ENCODE data around the gene SLC13A2. TPM values are rescaled to one million over a fixed set of nuclear protein-coding genes. Genes with fewer than 3 reads are reported as not detected.
"Not testable (repeated sequence)": the region's sequence is repeated elsewhere in the genome, so short reads cannot be mapped to it uniquely, and the experiment has no call there.

The SLC13A2 gene
- total and polyA plus RNA-seq, 3 donors from 2014 or later, result 0.44 to 0.93 (median 0.79) TPM

GRCh38 chr17:28521311-28522085, 48.1 kb downstream of the SLC13A2 start:
- Histone ChIP-seq H3K9me3 (no peaks in the 10 kb centered on the region), H3K27me3 (no peaks in the 10 kb centered on the region), H3K36me3 (ENCODE audit: low read depth, missing control alignments) (no peaks in the 10 kb centered on the region), H3K4me1 (no peaks in the 10 kb centered on the region), H3K27ac (no peak overlapping the region), H3K4me3 (no peak overlapping the region)
- no peak for DNase-seq
- intact Hi-C loops (cut with DNase I; ENCODE audit: low total_unique reads), result no loop called here
- 63 to 92% methylated on average over 3 to 20 of the region's 21 CpGs for WGBS, 2 donors
- no peak for TF ChIP-seq POLR2A (IDR thresholded peaks at IDR 0.05)
- TF ChIP-seq, protein P1, sequence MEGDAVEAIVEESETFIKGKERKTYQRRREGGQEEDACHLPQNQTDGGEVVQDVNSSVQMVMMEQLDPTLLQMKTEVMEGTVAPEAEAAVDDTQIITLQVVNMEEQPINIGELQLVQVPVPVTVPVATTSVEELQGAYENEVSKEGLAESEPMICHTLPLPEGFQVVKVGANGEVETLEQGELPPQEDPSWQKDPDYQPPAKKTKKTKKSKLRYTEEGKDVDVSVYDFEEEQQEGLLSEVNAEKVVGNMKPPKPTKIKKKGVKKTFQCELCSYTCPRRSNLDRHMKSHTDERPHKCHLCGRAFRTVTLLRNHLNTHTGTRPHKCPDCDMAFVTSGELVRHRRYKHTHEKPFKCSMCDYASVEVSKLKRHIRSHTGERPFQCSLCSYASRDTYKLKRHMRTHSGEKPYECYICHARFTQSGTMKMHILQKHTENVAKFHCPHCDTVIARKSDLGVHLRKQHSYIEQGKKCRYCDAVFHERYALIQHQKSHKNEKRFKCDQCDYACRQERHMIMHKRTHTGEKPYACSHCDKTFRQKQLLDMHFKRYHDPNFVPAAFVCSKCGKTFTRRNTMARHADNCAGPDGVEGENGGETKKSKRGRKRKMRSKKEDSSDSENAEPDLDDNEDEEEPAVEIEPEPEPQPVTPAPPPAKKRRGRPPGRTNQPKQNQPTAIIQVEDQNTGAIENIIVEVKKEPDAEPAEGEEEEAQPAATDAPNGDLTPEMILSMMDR (IDR thresholded peaks at IDR 0.05), result no peak

DNA sequence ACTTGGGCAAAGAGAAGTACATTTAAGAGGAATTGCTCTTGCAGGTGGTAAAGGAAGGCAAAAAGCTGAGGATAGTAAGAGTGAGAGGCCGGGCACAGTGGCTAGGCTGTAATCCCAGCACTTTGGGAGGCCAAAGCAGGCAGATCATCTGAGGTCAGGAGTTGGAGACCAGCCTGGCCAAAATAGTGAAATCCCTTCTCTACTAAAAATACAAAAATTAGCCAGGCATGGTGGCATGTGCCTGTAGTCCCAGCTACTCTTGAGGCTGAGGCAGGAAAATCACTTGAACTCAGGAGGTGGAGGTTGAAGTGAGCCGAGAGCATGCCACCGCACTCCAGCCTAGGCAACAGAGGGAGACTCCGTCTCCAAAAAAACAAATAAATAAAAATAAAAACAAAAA, 48.8 kb downstream of the SLC13A2 start:
- H3K36me3 ChIP-seq (ENCODE audit: low read depth, missing control alignments); H3K4me1 ChIP-seq; DNase-seq; H3K27ac ChIP-seq; H3K27me3 ChIP-seq; H3K4me3 ChIP-seq; H3K9me3 ChIP-seq; intact Hi-C loops (cut with DNase I; ENCODE audit: low total_unique reads): not testable (repeated sequence)
- 87 to 88% methylated on average over 4 of the region's 4 CpGs for WGBS, 2 donors

GRCh38 chr17:28523186-28523585, 49.7 kb downstream of the SLC13A2 start:
- H3K9me3 ChIP-seq, result no peaks in the 10 kb centered on the region
- H3K27me3 ChIP-seq, result no peaks in the 10 kb centered on the region
- DNase-seq, result no peak
- H3K27ac ChIP-seq, result no peak overlapping the region
- intact Hi-C loops (cut with DNase I; ENCODE audit: low total_unique reads), result no loop called here
- 88% methylated on average over 6 of the region's 6 CpGs; no CpG with 5 or more reads in 1 of the 2 donors for WGBS, 2 donors
- TF ChIP-seq, protein P1 (IDR thresholded peaks at IDR 0.05), result no peak
- H3K36me3 ChIP-seq (ENCODE audit: low read depth, missing control alignments), result no peaks in the 10 kb centered on the region
- no peak overlapping the region for H3K4me3 ChIP-seq
- no peaks in the 10 kb centered on the region for H3K4me1 ChIP-seq

GRCh38 chr17:28523876-28524275, 50.4 kb downstream of the SLC13A2 start:
- WGBS, 2 donors, result 89 to 95% methylated on average over 11 to 15 of the region's 15 CpGs
- H3K27ac ChIP-seq, result no peak overlapping the region

More at GRCh38 chr17:28523876-28524275, 50.4 kb downstream of the SLC13A2 start:
- DNase-seq, result no peak
- TF ChIP-seq POLR2A (IDR thresholded peaks at IDR 0.05), result no peak
- TF ChIP-seq, protein P1 (IDR thresholded peaks at IDR 0.05), result no peak
- Histone ChIP-seq H3K4me1 (no peaks in the 10 kb centered on the region), H3K36me3 (ENCODE audit: low read depth, missing control alignments) (no peaks in the 10 kb centered on the region), H3K27me3 (no peaks in the 10 kb centered on the region), H3K4me3 (no peak overlapping the region), H3K9me3 (no peaks in the 10 kb centered on the region)
- intact Hi-C loops (cut with DNase I; ENCODE audit: low total_unique reads), result no loop called here

Data from testis (tissue), 3 donors.